Activated CD4-positive, alpha-beta T cell treated with anti-CD3 and anti-CD28 coated beads for 1 hour (primary cell): Measurements from ENCODE around the gene GTF2H4.
A peak's percentile ranks its signal among the peaks of the same experiment; 100 is the strongest.
"Not testable (repeated sequence)": the region's sequence is repeated elsewhere in the genome, so short reads cannot be mapped to it uniquely, and the experiment has no call there.

Experiments
- DNase-seq: peaks from one replicate; pipeline ENCODE4 v3.0.0-alpha.2; 2020

GTF2H4 gene

GRCh38 chr6:30907758-30908591, at the start of gene GTF2H4:
GTF2H4 (plus strand) TSS chr6:30908207.
- peak; percentile 91 for DNase-seq

GRCh38 chr6:30859726-30860125, 48.3 kb upstream of the GTF2H4 start:
- not testable (repeated sequence) for DNase-seq

- no peak for DNase-seq
Observed at GRCh38 chr6:30861257-30862048, 46.6 kb upstream of the GTF2H4 start.

GRCh38 chr6:30862156-30862875, 45.7 kb upstream of the GTF2H4 start:
- no peak for DNase-seq

- no peak for DNase-seq
Observed at GRCh38 chr6:30864325-30864724, 43.7 kb upstream of the GTF2H4 start.

GRCh38 chr6:30869241-30869749, 38.7 kb upstream of the GTF2H4 start:
- DNase-seq: not testable (repeated sequence)

- no peak for DNase-seq
Observed at GRCh38 chr6:30870546-30870945, 37.5 kb upstream of the GTF2H4 start.

GRCh38 chr6:30871592-30872183, 36.3 kb upstream of the GTF2H4 start:
- DNase-seq: no peak

GRCh38 chr6:30873137-30873640, 34.8 kb upstream of the GTF2H4 start:
- no peak for DNase-seq

GRCh38 chr6:30873795-30874194, 34.2 kb upstream of the GTF2H4 start:
- not testable (repeated sequence) for DNase-seq

GRCh38 chr6:30875244-30876038, 32.6 kb upstream of the GTF2H4 start:
- DNase-seq: no peak

- DNase-seq: no peak
Observed at GRCh38 chr6:30876039-30876730, 31.8 kb upstream of the GTF2H4 start.

GRCh38 chr6:30877419-30878262, 30.4 kb upstream of the GTF2H4 start:
- DNase-seq: peak; percentile 63

GRCh38 chr6:30879684-30880427, 28.2 kb upstream of the GTF2H4 start:
- DNase-seq: no peak

- DNase-seq: no peak
Observed at GRCh38 chr6:30880698-30881252, 27.2 kb upstream of the GTF2H4 start.

- no peak for DNase-seq
Observed at GRCh38 chr6:30881392-30882203, 26.4 kb upstream of the GTF2H4 start.

GRCh38 chr6:30882204-30882758, 25.7 kb upstream of the GTF2H4 start:
- DNase-seq: no peak
